GM19099 (cell line): ENCODE measurements around the gene FOXRED1.

ENCODE experiments used
- POLR2A ChIP-seq: IDR thresholded peaks from 3 replicates; pipeline ENCODE4 v1.6.1; 2011; ENCODE audit warnings: low read depth; ENCODE audit not compliant: insufficient read length; ENCODE audit errors: extremely low read depth

FOXRED1 gene

GRCh38 chr11:126297004-126297403 is 28.1 kb downstream of the FOXRED1 start:
- TF ChIP-seq POLR2A: no peak

GRCh38 chr11:126303623-126304456 is 34.9 kb downstream of the FOXRED1 start, which contains the start of gene DCPS:
Gene DCPS (plus strand): TSS chr11:126304060. CDS start chr11:126304081, 21 bp downstream.
- peak; percentile 98 for TF ChIP-seq POLR2A

- no peak for TF ChIP-seq POLR2A
Observed at GRCh38 chr11:126304457-126305075, 35.6 kb downstream of the FOXRED1 start.

GRCh38 chr11:126305699-126306098 is 36.7 kb downstream of the FOXRED1 start:
- TF ChIP-seq POLR2A: no peak

- no peak for TF ChIP-seq POLR2A
Observed at GRCh38 chr11:126307706-126308105, 38.8 kb downstream of the FOXRED1 start.

GRCh38 chr11:126308271-126308671 is 39.3 kb downstream of the FOXRED1 start:
- no peak for TF ChIP-seq POLR2A

- TF ChIP-seq POLR2A: no peak
Observed at GRCh38 chr11:126310200-126310991, 41.4 kb downstream of the FOXRED1 start.

GRCh38 chr11:126310992-126311310 is 42.0 kb downstream of the FOXRED1 start:
- no peak for TF ChIP-seq POLR2A

GRCh38 chr11:126311401-126312291 is 42.7 kb downstream of the FOXRED1 start:
- TF ChIP-seq POLR2A: no peak

GRCh38 chr11:126312961-126313360 is 44.0 kb downstream of the FOXRED1 start:
- no peak for TF ChIP-seq POLR2A

- TF ChIP-seq POLR2A: no peak
Observed at GRCh38 chr11:126313826-126314225, 44.9 kb downstream of the FOXRED1 start.

- TF ChIP-seq POLR2A: no peak
Observed at GRCh38 chr11:126317432-126317755, 48.4 kb downstream of the FOXRED1 start.

- no peak for TF ChIP-seq POLR2A
Observed at GRCh38 chr11:126317756-126318573, 49.0 kb downstream of the FOXRED1 start.

- TF ChIP-seq POLR2A: no peak
Observed at GRCh38 chr11:126318574-126319373, 49.8 kb downstream of the FOXRED1 start.

- no peak for TF ChIP-seq POLR2A
Observed at GRCh38 chr11:126319374-126319740, 50.4 kb downstream of the FOXRED1 start.
